Panc1 (cell line): ENCODE results near the gene JPH2.

Experiments used
- POLR2AphosphoS5 ChIP-seq: IDR thresholded peaks from 2 replicates; pipeline ENCODE4 v1.6.1; 2012; ENCODE audit warnings: mild to moderate bottlenecking, low read depth, low read length, moderate library complexity
- REST ChIP-seq, 2 experiments: IDR thresholded peaks; 2 replicates each; pipeline ENCODE4 v1.6.1; 2011 to 2012; ENCODE audit warnings: low read depth in 2 of 2, control low read depth in 1 of 2, low read length in 1 of 2, mild to moderate bottlenecking in 1 of 2, moderate library complexity in 1 of 2; ENCODE audit not compliant: insufficient read depth in 1 of 2
- SIN3A ChIP-seq: IDR thresholded peaks from 2 replicates; pipeline ENCODE4 v1.6.1; 2012; ENCODE audit warnings: low read depth, mild to moderate bottlenecking, low read length, moderate library complexity, borderline replicate concordance; ENCODE audit not compliant: insufficient read depth
- TCF7L2 ChIP-seq: IDR thresholded peaks from 2 replicates; pipeline ENCODE4 v1.6.1; 2011; ENCODE audit warnings: mild to moderate bottlenecking, low read depth, low read length, inconsistent platforms
- TF ChIP-seq, protein P1 (sequence below): fragments of 450-650 bp; IDR thresholded peaks from 2 replicates; pipeline ENCODE4 v1.5.1; 2017; ENCODE audit warnings: mild to moderate bottlenecking

- TF ChIP-seq, protein P1, sequence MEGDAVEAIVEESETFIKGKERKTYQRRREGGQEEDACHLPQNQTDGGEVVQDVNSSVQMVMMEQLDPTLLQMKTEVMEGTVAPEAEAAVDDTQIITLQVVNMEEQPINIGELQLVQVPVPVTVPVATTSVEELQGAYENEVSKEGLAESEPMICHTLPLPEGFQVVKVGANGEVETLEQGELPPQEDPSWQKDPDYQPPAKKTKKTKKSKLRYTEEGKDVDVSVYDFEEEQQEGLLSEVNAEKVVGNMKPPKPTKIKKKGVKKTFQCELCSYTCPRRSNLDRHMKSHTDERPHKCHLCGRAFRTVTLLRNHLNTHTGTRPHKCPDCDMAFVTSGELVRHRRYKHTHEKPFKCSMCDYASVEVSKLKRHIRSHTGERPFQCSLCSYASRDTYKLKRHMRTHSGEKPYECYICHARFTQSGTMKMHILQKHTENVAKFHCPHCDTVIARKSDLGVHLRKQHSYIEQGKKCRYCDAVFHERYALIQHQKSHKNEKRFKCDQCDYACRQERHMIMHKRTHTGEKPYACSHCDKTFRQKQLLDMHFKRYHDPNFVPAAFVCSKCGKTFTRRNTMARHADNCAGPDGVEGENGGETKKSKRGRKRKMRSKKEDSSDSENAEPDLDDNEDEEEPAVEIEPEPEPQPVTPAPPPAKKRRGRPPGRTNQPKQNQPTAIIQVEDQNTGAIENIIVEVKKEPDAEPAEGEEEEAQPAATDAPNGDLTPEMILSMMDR, result no peak
- no peak for TF ChIP-seq REST (IDR thresholded peaks at IDR 0.05; ENCODE audit: insufficient read depth in 1 of 2, low read depth in 2 of 2, low read length in 1 of 2)
- no peak for TF ChIP-seq POLR2AphosphoS5
- TF ChIP-seq SIN3A, result no peak
- no peak for TF ChIP-seq TCF7L2
Observed at GRCh38 chr20:44234566-44235317, 47.8 kb upstream of the JPH2 start.
